SK-N-SH treated with all-trans-retinoic acid at 6 μM for 48 hours (cell line): Measurements from ENCODE around the gene MUC21.

Source experiments
- ARNTL ChIP-seq: fragments of 450-650 bp; formaldehyde crosslinking; IDR thresholded peaks from 2 replicates; pipeline ENCODE4 v1.5.0; 2020; ENCODE audit warnings: low read depth, mild to moderate bottlenecking, moderate library complexity, borderline replicate concordance
- POU6F1 ChIP-seq: fragments of 250-450 bp; sonication (Bioruptor Pico); IDR thresholded peaks from 2 replicates; pipeline ENCODE4 v1.8.0; 2021; ENCODE audit warnings: low read depth, mild to moderate bottlenecking, moderate library complexity, borderline replicate concordance

GRCh38 chr6:30997301-30997700, 13.8 kb downstream of the MUC21 start:
- TF ChIP-seq ARNTL (CRISPR knock-in tag) (no peak), POU6F1 (CRISPR knock-in tag) (no peak)
